Liver (tissue), 9 donors: ENCODE results near the gene FAM3B. TPM values are rescaled to one million over a fixed set of nuclear protein-coding genes. Genes with fewer than 3 reads are reported as not detected.

Experiments
- DNase-seq: peaks from one replicate; pipeline ENCODE4 v3.0.0-alpha.2; 2017; ENCODE audit warnings: low spot score
- H3K27ac ChIP-seq, 2 donors: one replicate each; pipeline ENCODE4 v1.7.0; 2013; ENCODE audit warnings: inconsistent platforms in 2 of 2, low read length in 2 of 2, control low read depth in 1 of 2, low read depth in 1 of 2, mild to moderate bottlenecking in 1 of 2
- H3K27me3 ChIP-seq, 4 donors: one replicate each; pipeline versions ENCODE4 v1.6.1 to v1.7.0; 2013; ENCODE audit warnings: low read length in 3 of 4, inconsistent platforms in 1 of 4, mild to moderate bottlenecking in 1 of 4, moderate library complexity in 1 of 4; ENCODE audit not compliant: control insufficient read depth in 4 of 4, insufficient read depth in 4 of 4
- H3K36me3 ChIP-seq, 4 donors: one replicate each; pipeline versions ENCODE4 v1.6.1 to v1.7.0; 2013; ENCODE audit warnings: low read length in 3 of 4, mild to moderate bottlenecking in 3 of 4, low read depth in 1 of 4, moderate library complexity in 1 of 4; ENCODE audit not compliant: control insufficient read depth in 4 of 4, insufficient read depth in 3 of 4
- H3K4me1 ChIP-seq, 4 donors: one replicate each; pipeline versions ENCODE4 v1.6.1 to v1.7.0; 2013; ENCODE audit warnings: low read length in 3 of 4, mild to moderate bottlenecking in 3 of 4, moderate library complexity in 1 of 4; ENCODE audit not compliant: control insufficient read depth in 4 of 4, insufficient read depth in 4 of 4
- H3K4me3 ChIP-seq, 3 donors: one replicate each; pipeline versions ENCODE4 v1.6.1 to v1.7.0; 2013; ENCODE audit warnings: low read length in 3 of 3, control low read depth in 1 of 3, low read depth in 1 of 3, mild to moderate bottlenecking in 1 of 3
- H3K9ac ChIP-seq, 2 donors: one replicate each; pipeline ENCODE4 v1.7.0; 2013; ENCODE audit warnings: low read length in 2 of 2, mild to moderate bottlenecking in 2 of 2, moderate library complexity in 2 of 2, control low read depth in 1 of 2, low read depth in 1 of 2
- H3K9me3 ChIP-seq, 4 donors: one replicate each; pipeline versions ENCODE4 v1.6.1 to v1.7.0; 2013; ENCODE audit warnings: low read length in 3 of 4; ENCODE audit not compliant: control insufficient read depth in 4 of 4
- CTCF ChIP-seq: fragments of 150-350 bp; IDR thresholded peaks from 2 replicates; pipeline ENCODE4 v1.5.1; 2017; ENCODE audit warnings: improper control_type of control experiment, low read depth, low read length; ENCODE audit not compliant: missing input control
- EGR1 ChIP-seq, 2 donors: IDR thresholded peaks; 2 replicates each; pipeline ENCODE4 v1.6.1; 2016 to 2018; ENCODE audit warnings: antibody characterized with exemption in 2 of 2, low read depth in 2 of 2
- FOXA1 ChIP-seq: IDR thresholded peaks from 2 replicates; pipeline ENCODE4 v1.6.1; 2016; ENCODE audit warnings: antibody characterized with exemption
- FOXA2 ChIP-seq: IDR thresholded peaks from 2 replicates; pipeline ENCODE4 v1.6.1; 2016; ENCODE audit warnings: antibody characterized with exemption
- GABPA ChIP-seq, 2 donors: IDR thresholded peaks in 1 of 2; conservative IDR thresholded peaks in 1 of 2; 2 replicates each; pipeline ENCODE4 v1.6.1; 2016; ENCODE audit warnings: antibody characterized with exemption in 2 of 2, mild to moderate bottlenecking in 1 of 2, moderate library complexity in 1 of 2
- HNF4A ChIP-seq, 2 donors: conservative IDR thresholded peaks; 2 replicates each; pipeline ENCODE4 v1.6.1; 2016; ENCODE audit warnings: antibody characterized with exemption in 2 of 2, mild to moderate bottlenecking in 2 of 2
- HNF4G ChIP-seq: IDR thresholded peaks from 2 replicates; pipeline ENCODE4 v1.6.1; 2016; ENCODE audit warnings: antibody characterized with exemption
- RAD21 ChIP-seq, 2 donors: IDR thresholded peaks; 2 replicates each; pipeline ENCODE4 v1.6.1; 2016; ENCODE audit warnings: antibody characterized with exemption in 2 of 2, mild to moderate bottlenecking in 2 of 2
- RXRA ChIP-seq, 2 donors: IDR thresholded peaks; 2 replicates each; pipeline ENCODE4 v1.6.1; 2017 to 2018; ENCODE audit warnings: antibody characterized with exemption in 2 of 2, mild to moderate bottlenecking in 1 of 2
- SP1 ChIP-seq: IDR thresholded peaks from 2 replicates; pipeline ENCODE4 v1.6.1; 2018; ENCODE audit warnings: antibody characterized with exemption, mild to moderate bottlenecking
- TAF1 ChIP-seq: conservative IDR thresholded peaks from 2 replicates; pipeline ENCODE4 v1.6.1; 2016; ENCODE audit warnings: antibody characterized with exemption, mild to moderate bottlenecking
- WGBS: extraction: QIAGEN DNeasy Blood & Tissue Kit; methylation state at CpG from one replicate; pipeline ENCODE4 v1.1.7; 2013; 5-methylcytosine and 5-hydroxymethylcytosine counted together
- polyA plus RNA-seq, 2 donors: library from polyadenylated mRNA; stranded (reverse) in 1 of 2; unstranded in 1 of 2; fragments of 200-250 nt in 1 of 2; fragments of >200 nt in 1 of 2; fragmentation: Nextera tagmentation in 1 of 2; extraction: Ambion mirVana in 1 of 2; gene quantifications; one replicate each; pipeline versions ENCODE4 v1.2.1 to v1.2.3, GENCODE V29; 2013 to 2015
- total RNA-seq, 2 donors: library from RNA; depleted of rRNA; stranded (reverse); fragments of >200 nt; gene quantifications; one replicate each; pipeline ENCODE4 v1.2.3, GENCODE V29; 2014
- TF ChIP-seq, protein P1 (sequence below): IDR thresholded peaks from 2 replicates; pipeline ENCODE4 v1.6.1; 2016; ENCODE audit warnings: antibody characterized with exemption
- TF ChIP-seq, protein P2 (sequence below): IDR thresholded peaks from 2 replicates; pipeline ENCODE4 v1.6.1; 2016; ENCODE audit warnings: antibody characterized with exemption
- TF ChIP-seq, protein P3 (sequence below): IDR thresholded peaks from 2 replicates; pipeline ENCODE4 v1.6.1; 2016; ENCODE audit warnings: antibody characterized with exemption
- donor health status: healthy.
- donor health status: healthy.
- donor health status: healthy.
- donor health status: healthy.
- donor health status: healthy.

FAM3B gene
- total and polyA plus RNA-seq, 4 donors, result 0.72 to 18.2 (median 3.4) TPM

DNA sequence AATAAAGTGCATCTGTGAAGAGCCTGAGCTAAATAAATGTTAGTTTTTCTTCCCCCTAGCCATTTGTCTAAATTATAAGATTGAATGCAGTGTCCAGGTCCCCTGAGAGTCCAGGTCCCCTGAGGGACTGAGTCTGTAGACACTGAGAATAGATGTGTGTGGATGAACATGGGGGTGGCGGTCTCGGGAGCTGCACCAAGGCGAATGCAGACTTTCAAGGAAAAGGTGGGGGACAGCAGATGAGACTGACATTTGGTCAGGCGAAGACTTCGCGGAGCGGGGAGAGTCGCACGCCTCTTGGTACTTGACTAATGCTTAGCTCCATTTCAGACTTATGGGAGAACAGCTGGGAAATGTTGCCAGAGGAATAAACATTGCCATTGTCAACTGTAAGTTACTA is 27.5 kb downstream of the FAM3B start:
- peaks cover 0 to 6% (median 0%) of the 10 kb centered on the region in 4 donors for H3K27me3 ChIP-seq
- WGBS, result 92% methylated on average over 9 of the region's 9 CpGs
- no peak for TF ChIP-seq TAF1
- TF ChIP-seq, protein P1, sequence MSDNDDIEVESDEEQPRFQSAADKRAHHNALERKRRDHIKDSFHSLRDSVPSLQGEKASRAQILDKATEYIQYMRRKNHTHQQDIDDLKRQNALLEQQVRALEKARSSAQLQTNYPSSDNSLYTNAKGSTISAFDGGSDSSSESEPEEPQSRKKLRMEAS, result no peak

DNA sequence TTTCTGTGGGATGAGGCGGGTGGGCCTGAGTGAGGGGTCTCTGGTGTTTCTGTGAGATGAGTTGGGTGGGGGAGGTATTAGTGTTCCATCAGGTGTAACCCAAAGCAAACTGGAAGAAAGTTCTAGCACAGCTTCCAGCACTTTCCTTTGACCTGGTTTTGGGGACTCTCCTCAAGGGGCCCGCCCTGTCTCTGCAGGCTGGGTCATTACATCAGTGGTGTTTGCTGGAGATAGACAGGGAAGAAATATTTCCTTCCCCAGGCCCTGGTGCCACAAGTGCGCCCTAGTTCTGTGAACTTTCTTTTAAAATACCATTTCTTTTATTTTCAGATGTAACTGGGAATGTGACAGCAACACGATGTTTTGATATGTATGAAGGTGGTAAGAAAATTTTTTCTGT is 28.8 kb downstream of the FAM3B start:
- TF ChIP-seq FOXA2, result no peak
- TF ChIP-seq GABPA (IDR thresholded peaks at IDR 0.05 in 1 of 2, conservative IDR thresholded peaks at IDR 0.05 in 1 of 2), result no peak
- no peak for TF ChIP-seq RAD21 (IDR thresholded peaks at IDR 0.05)
- TF ChIP-seq, protein P2, sequence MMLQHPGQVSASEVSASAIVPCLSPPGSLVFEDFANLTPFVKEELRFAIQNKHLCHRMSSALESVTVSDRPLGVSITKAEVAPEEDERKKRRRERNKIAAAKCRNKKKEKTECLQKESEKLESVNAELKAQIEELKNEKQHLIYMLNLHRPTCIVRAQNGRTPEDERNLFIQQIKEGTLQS, result no peak
- TF ChIP-seq HNF4G, result no peak
- TF ChIP-seq FOXA1, result no peak
- TF ChIP-seq, protein P1, result no peak
- no peak for TF ChIP-seq EGR1 (IDR thresholded peaks at IDR 0.05; ENCODE audit: low read depth in 2 of 2)
- Histone ChIP-seq H3K27ac (no peak overlapping the region), H3K4me3 (no peak overlapping the region), H3K9ac (no peak overlapping the region), H3K27me3 (peaks cover 0 to 6% (median 0%) of the 10 kb centered on the region in 4 donors), H3K9me3 (peaks cover 0 to 3% (median under 1%) of the 10 kb centered on the region in 4 donors), H3K4me1 (no peaks in the 10 kb centered on the region), H3K36me3 (no peaks in the 10 kb centered on the region)
- 93% methylated on average over 4 of the region's 4 CpGs for WGBS
- no peak for DNase-seq

More for the DNA sequence above, 27.5 kb downstream of the FAM3B start:
- DNase-seq, result no peak
- Histone ChIP-seq H3K9ac (no peak overlapping the region), H3K9me3 (peaks cover 0 to 3% (median under 1%) of the 10 kb centered on the region in 4 donors), H3K4me1 (no peaks in the 10 kb centered on the region), H3K27ac (no peak overlapping the region), H3K36me3 (no peaks in the 10 kb centered on the region), H3K4me3 (no peak overlapping the region)

GRCh38 chr21:41345934-41346685 is 29.5 kb downstream of the FAM3B start:
- 85% methylated on average over 13 of the region's 13 CpGs for WGBS
- Histone ChIP-seq H3K9me3 (peaks cover 0 to 3% (median under 1%) of the 10 kb centered on the region in 4 donors), H3K27ac (no peak overlapping the region), H3K4me3 (no peak overlapping the region), H3K27me3 (peaks cover 0 to 6% (median 0%) of the 10 kb centered on the region in 4 donors), H3K9ac (no peak overlapping the region), H3K36me3 (no peaks in the 10 kb centered on the region), H3K4me1 (no peaks in the 10 kb centered on the region)
- no peak for DNase-seq
- TF ChIP-seq SP1 (no peak), RXRA (IDR thresholded peaks at IDR 0.05) (no peak)

- DNase-seq, result no peak
- Histone ChIP-seq H3K9me3 (peaks cover 0 to 3% (median under 1%) of the 10 kb centered on the region in 4 donors), H3K9ac (no peak overlapping the region), H3K4me3 (no peak overlapping the region), H3K27ac (no peak overlapping the region), H3K4me1 (no peaks in the 10 kb centered on the region), H3K27me3 (peaks cover 0 to 6% (median 0%) of the 10 kb centered on the region in 4 donors), H3K36me3 (no peaks in the 10 kb centered on the region)
- WGBS, result 94% methylated on average over 8 of the region's 8 CpGs
- TF ChIP-seq EGR1 (IDR thresholded peaks at IDR 0.05; ENCODE audit: low read depth in 2 of 2) (no peak), SP1 (no peak), HNF4A (conservative IDR thresholded peaks at IDR 0.05) (no peak), FOXA1 (no peak), CTCF (no peak), RXRA (IDR thresholded peaks at IDR 0.05) (no peak)
- TF ChIP-seq, protein P3, sequence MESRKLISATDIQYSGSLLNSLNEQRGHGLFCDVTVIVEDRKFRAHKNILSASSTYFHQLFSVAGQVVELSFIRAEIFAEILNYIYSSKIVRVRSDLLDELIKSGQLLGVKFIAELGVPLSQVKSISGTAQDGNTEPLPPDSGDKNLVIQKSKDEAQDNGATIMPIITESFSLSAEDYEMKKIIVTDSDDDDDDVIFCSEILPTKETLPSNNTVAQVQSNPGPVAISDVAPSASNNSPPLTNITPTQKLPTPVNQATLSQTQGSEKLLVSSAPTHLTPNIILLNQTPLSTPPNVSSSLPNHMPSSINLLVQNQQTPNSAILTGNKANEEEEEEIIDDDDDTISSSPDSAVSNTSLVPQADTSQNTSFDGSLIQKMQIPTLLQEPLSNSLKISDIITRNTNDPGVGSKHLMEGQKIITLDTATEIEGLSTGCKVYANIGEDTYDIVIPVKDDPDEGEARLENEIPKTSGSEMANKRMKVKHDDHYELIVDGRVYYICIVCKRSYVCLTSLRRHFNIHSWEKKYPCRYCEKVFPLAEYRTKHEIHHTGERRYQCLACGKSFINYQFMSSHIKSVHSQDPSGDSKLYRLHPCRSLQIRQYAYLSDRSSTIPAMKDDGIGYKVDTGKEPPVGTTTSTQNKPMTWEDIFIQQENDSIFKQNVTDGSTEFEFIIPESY, result no peak
- TF ChIP-seq, protein P2, result no peak
Measured at GRCh38 chr21:41346758-41347157, 30.2 kb downstream of the FAM3B start.
